ENCODE results near the gene RAB37.

DNA sequence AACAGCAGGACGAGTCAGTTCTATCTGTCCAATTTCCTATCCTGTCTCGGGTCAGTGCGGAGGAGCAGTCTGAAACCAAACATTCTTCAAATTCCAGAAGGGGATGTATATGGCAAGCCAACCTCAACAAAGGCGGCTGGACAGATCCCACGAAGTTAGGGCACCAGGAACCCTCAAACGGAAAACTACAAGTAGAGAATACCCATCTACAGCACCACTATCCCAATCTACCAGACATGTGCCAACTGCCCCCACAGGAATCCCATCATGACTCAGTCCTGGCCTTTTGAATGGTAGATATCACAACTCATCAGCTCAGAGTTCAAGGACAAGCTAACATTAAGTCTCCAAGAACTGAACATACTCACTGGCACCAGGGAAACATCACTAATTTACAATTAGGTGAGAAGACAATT lies 36.8 kb downstream of the RAB37 start:
- TF ChIP-seq, protein P1, sequence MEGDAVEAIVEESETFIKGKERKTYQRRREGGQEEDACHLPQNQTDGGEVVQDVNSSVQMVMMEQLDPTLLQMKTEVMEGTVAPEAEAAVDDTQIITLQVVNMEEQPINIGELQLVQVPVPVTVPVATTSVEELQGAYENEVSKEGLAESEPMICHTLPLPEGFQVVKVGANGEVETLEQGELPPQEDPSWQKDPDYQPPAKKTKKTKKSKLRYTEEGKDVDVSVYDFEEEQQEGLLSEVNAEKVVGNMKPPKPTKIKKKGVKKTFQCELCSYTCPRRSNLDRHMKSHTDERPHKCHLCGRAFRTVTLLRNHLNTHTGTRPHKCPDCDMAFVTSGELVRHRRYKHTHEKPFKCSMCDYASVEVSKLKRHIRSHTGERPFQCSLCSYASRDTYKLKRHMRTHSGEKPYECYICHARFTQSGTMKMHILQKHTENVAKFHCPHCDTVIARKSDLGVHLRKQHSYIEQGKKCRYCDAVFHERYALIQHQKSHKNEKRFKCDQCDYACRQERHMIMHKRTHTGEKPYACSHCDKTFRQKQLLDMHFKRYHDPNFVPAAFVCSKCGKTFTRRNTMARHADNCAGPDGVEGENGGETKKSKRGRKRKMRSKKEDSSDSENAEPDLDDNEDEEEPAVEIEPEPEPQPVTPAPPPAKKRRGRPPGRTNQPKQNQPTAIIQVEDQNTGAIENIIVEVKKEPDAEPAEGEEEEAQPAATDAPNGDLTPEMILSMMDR (tag by site-specific recombination; IDR thresholded peaks at IDR 0.05) = no peak
- TF ChIP-seq ZNF121 (tag by site-specific recombination; IDR thresholded peaks at IDR 0.05) = no peak
- TF ChIP-seq GLI4 (tag by site-specific recombination; IDR thresholded peaks at IDR 0.05) = no peak
- TF ChIP-seq ZNF132 (tag by site-specific recombination; IDR thresholded peaks at IDR 0.05; ENCODE audit: borderline replicate concordance) = no peak
- no peak for TF ChIP-seq ZNF133 (tag by site-specific recombination; IDR thresholded peaks at IDR 0.05)
- no peak for TF ChIP-seq ZNF311 (tag by site-specific recombination; IDR thresholded peaks at IDR 0.05; ENCODE audit: borderline replicate concordance)
- TF ChIP-seq BCL11A (tag by site-specific recombination; IDR thresholded peaks at IDR 0.05; ENCODE audit: low read depth) = no peak
- TF ChIP-seq ZNF114 (tag by site-specific recombination; IDR thresholded peaks at IDR 0.05) = no peak
- TF ChIP-seq ZNF629 (tag by site-specific recombination; IDR thresholded peaks at IDR 0.05) = no peak
- TF ChIP-seq ZNF24 (tag by site-specific recombination; IDR thresholded peaks at IDR 0.05) = no peak
- no peak for TF ChIP-seq ZNF214 (tag by site-specific recombination; IDR thresholded peaks at IDR 0.05; ENCODE audit: borderline replicate concordance)
- no peak for TF ChIP-seq TCF7L2 (IDR thresholded peaks at IDR 0.05; ENCODE audit: borderline replicate concordance, low read depth, low read length)
- no peak for TF ChIP-seq ZNF394 (tag by site-specific recombination; IDR thresholded peaks at IDR 0.05; ENCODE audit: borderline replicate concordance)
- TF ChIP-seq ZNF175 (tag by site-specific recombination; IDR thresholded peaks at IDR 0.05) = no peak

Data from HEK293 (cell line).